HEK293 (cell line): Measurements from ENCODE around the gene SLC1A2.

Source experiments
- CTCF ChIA-PET: fragments of 350-600 bp; formaldehyde crosslinking; extraction: SDS; loops from one replicate; lab custom pipeline; 2021; ENCODE audit warnings: antibody characterized with exemption; lab: Yijun Ruan, JAX
- POLR2A ChIA-PET: fragments of 300-600 bp; formaldehyde crosslinking; extraction: SDS; loops from one replicate; lab custom pipeline; 2020; ENCODE audit warnings: antibody characterized with exemption, inconsistent platforms; lab: Yijun Ruan, JAX
- H3K27ac ChIP-seq: fragments of 200-500 bp; sonication (Bioruptor generic); 2 replicates; pipeline ENCODE4 v1.5.1; 2014; ENCODE audit warnings: low read depth, low read length, control low read depth, inconsistent platforms; ENCODE audit errors: extremely low read depth
- H3K36me3 ChIP-seq, 2 experiments: fragments of 200-500 bp in 1 of 2; sonication (Bioruptor generic) in 1 of 2; 1 replicate in 1 of 2; 2 replicates in 1 of 2; pipeline ENCODE4 v1.5.1; 2014 to 2017; ENCODE audit warnings: inconsistent platforms in 2 of 2, low read length in 2 of 2; ENCODE audit not compliant: control insufficient read depth in 2 of 2, insufficient read depth in 1 of 2
- H3K4me1 ChIP-seq: fragments of 200-500 bp; sonication (Bioruptor generic); 2 replicates; pipeline ENCODE4 v1.5.1; 2014; ENCODE audit warnings: mild to moderate bottlenecking, low read length, inconsistent platforms; ENCODE audit not compliant: control insufficient read depth, insufficient read depth
- H3K4me3 ChIP-seq: 2 replicates; pipeline ENCODE4 v1.5.1; 2011; ENCODE audit warnings: low read depth, mild to moderate bottlenecking, control low read depth, low read length, moderate library complexity
- H3K9me3 ChIP-seq: fragments of 200-500 bp; sonication (Bioruptor generic); 2 replicates; pipeline ENCODE4 v1.5.1; 2014; ENCODE audit warnings: low read depth, low read length, inconsistent platforms; ENCODE audit not compliant: control insufficient read depth, insufficient read depth
- RBAK ChIP-seq: fragments of 450-650 bp; formaldehyde crosslinking; IDR thresholded peaks from 2 replicates; pipeline ENCODE4 v1.5.1; 2016; ENCODE audit warnings: missing biosample characterization, missing genetic modification characterization
- TRIM28 ChIP-seq: IDR thresholded peaks from 2 replicates; pipeline ENCODE4 v1.6.1; 2011; ENCODE audit warnings: low read length, control low read depth, borderline replicate concordance
- YY1 ChIP-seq: fragments of 450-650 bp; formaldehyde crosslinking; IDR thresholded peaks from 2 replicates; pipeline ENCODE4 v1.5.1; 2018; ENCODE audit warnings: missing biosample characterization, missing genetic modification characterization
- ZBTB1 ChIP-seq: fragments of 450-650 bp; formaldehyde crosslinking; IDR thresholded peaks from 2 replicates; pipeline ENCODE4 v1.5.1; 2016; ENCODE audit warnings: missing biosample characterization, missing genetic modification characterization
- ZFHX2 ChIP-seq: fragments of 450-650 bp; formaldehyde crosslinking; conservative IDR thresholded peaks from 2 replicates; pipeline ENCODE4 v1.5.1; 2016; ENCODE audit warnings: missing biosample characterization, missing genetic modification characterization
- ZNF16 ChIP-seq: fragments of 450-650 bp; formaldehyde crosslinking; IDR thresholded peaks from 2 replicates; pipeline ENCODE4 v1.5.1; 2016; ENCODE audit warnings: low read depth, missing biosample characterization, missing genetic modification characterization
- ZNF211 ChIP-seq: fragments of 450-650 bp; formaldehyde crosslinking; IDR thresholded peaks from 2 replicates; pipeline ENCODE4 v1.5.1; 2016; ENCODE audit warnings: low read depth, missing biosample characterization, missing genetic modification characterization
- ZNF311 ChIP-seq: fragments of 450-650 bp; formaldehyde crosslinking; IDR thresholded peaks from 2 replicates; pipeline ENCODE4 v1.5.1; 2017; ENCODE audit warnings: missing biosample characterization, missing genetic modification characterization, borderline replicate concordance
- ZNF560 ChIP-seq: fragments of 450-650 bp; formaldehyde crosslinking; IDR thresholded peaks from 2 replicates; pipeline ENCODE4 v1.5.1; 2017; ENCODE audit warnings: missing biosample characterization, missing genetic modification characterization, borderline replicate concordance
- ZNF610 ChIP-seq: fragments of 450-650 bp; formaldehyde crosslinking; IDR thresholded peaks from 2 replicates; pipeline ENCODE4 v1.5.1; 2016; ENCODE audit warnings: missing biosample characterization, missing genetic modification characterization, borderline replicate concordance
- ZNF792 ChIP-seq: fragments of 450-650 bp; formaldehyde crosslinking; IDR thresholded peaks from 2 replicates; pipeline ENCODE4 v1.5.1; 2016; ENCODE audit warnings: missing biosample characterization, missing genetic modification characterization
- TF ChIP-seq, protein P1 (sequence below): fragments of 450-650 bp; formaldehyde crosslinking; IDR thresholded peaks from 2 replicates; pipeline ENCODE4 v1.5.1; 2016; ENCODE audit warnings: missing biosample characterization, missing genetic modification characterization
- TF ChIP-seq, protein P2 (sequence below): fragments of 450-650 bp; formaldehyde crosslinking; IDR thresholded peaks from 2 replicates; pipeline ENCODE4 v1.5.1; 2016; ENCODE audit warnings: missing biosample characterization, missing genetic modification characterization, borderline replicate concordance
- TF ChIP-seq, protein P3 (sequence below): fragments of 450-650 bp; formaldehyde crosslinking; IDR thresholded peaks from 2 replicates; pipeline ENCODE4 v1.5.1; 2017; ENCODE audit warnings: missing biosample characterization, missing genetic modification characterization
- TF ChIP-seq, protein P4 (sequence below): fragments of 450-650 bp; formaldehyde crosslinking; IDR thresholded peaks from 2 replicates; pipeline ENCODE4 v1.5.1; 2017; ENCODE audit warnings: missing biosample characterization, missing genetic modification characterization

SLC1A2 gene

DNA sequence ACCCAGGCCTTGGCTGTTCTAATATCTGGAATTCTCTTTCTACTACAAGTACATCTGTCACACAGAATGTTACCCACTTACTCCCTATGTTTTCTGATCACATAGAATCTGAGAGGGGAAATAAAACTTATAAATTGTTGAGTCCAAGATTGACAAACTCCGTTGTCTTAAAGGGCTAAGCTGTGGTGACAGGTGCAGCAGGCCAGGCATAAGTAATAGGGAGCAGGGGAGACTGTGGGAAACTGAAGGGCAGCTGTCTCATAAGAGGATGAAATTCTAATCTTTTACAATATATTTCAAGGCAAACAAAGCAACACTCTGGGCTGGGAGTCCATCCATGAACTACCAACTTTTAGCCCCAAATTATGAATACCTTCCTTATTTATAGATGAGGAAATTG is 133.9 kb downstream of the SLC1A2 start:
- TF ChIP-seq ZNF16 (tag by site-specific recombination) (no peak), ZNF610 (tag by site-specific recombination) (no peak), ZNF792 (tag by site-specific recombination) (no peak), RBAK (tag by site-specific recombination) (no peak), TRIM28 (no peak), ZNF560 (tag by site-specific recombination) (no peak), ZFHX2 (tag by site-specific recombination) (no peak), YY1 (no peak)
- TF ChIP-seq, protein P1, sequence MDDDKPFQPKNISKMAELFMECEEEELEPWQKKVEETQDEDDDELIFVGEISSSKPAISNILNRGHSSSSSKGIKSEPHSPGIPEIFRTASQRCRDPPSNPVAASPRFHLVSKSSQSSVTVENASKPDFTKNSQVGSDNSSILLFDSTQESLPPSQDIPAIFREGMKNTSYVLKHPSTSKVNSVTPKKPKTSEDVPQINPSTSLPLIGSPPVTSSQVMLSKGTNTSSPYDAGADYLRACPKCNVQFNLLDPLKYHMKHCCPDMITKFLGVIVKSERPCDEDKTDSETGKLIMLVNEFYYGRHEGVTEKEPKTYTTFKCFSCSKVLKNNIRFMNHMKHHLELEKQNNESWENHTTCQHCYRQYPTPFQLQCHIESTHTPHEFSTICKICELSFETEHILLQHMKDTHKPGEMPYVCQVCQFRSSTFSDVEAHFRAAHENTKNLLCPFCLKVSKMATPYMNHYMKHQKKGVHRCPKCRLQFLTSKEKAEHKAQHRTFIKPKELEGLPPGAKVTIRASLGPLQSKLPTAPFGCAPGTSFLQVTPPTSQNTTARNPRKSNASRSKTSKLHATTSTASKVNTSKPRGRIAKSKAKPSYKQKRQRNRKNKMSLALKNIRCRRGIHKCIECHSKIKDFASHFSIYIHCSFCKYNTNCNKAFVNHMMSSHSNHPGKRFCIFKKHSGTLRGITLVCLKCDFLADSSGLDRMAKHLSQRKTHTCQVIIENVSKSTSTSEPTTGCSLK (tag by site-specific recombination), result no peak
- TF ChIP-seq, protein P2, sequence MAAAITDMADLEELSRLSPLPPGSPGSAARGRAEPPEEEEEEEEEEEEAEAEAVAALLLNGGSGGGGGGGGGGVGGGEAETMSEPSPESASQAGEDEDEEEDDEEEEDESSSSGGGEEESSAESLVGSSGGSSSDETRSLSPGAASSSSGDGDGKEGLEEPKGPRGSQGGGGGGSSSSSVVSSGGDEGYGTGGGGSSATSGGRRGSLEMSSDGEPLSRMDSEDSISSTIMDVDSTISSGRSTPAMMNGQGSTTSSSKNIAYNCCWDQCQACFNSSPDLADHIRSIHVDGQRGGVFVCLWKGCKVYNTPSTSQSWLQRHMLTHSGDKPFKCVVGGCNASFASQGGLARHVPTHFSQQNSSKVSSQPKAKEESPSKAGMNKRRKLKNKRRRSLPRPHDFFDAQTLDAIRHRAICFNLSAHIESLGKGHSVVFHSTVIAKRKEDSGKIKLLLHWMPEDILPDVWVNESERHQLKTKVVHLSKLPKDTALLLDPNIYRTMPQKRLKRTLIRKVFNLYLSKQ (tag by site-specific recombination), result no peak
- TF ChIP-seq, protein P3, sequence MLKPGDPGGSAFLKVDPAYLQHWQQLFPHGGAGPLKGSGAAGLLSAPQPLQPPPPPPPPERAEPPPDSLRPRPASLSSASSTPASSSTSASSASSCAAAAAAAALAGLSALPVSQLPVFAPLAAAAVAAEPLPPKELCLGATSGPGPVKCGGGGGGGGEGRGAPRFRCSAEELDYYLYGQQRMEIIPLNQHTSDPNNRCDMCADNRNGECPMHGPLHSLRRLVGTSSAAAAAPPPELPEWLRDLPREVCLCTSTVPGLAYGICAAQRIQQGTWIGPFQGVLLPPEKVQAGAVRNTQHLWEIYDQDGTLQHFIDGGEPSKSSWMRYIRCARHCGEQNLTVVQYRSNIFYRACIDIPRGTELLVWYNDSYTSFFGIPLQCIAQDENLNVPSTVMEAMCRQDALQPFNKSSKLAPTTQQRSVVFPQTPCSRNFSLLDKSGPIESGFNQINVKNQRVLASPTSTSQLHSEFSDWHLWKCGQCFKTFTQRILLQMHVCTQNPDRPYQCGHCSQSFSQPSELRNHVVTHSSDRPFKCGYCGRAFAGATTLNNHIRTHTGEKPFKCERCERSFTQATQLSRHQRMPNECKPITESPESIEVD (tag by site-specific recombination), result no peak
- CTCF ChIA-PET, result no interaction called here
- no peak overlapping the region for H3K27ac ChIP-seq
- POLR2A ChIA-PET, result no interaction called here
- no peaks in the 10 kb centered on the region for H3K9me3 ChIP-seq
- H3K4me1 ChIP-seq, result no peaks in the 10 kb centered on the region
- H3K4me3 ChIP-seq, result no peak overlapping the region
- H3K36me3 ChIP-seq, result no peaks in the 10 kb centered on the region

DNA sequence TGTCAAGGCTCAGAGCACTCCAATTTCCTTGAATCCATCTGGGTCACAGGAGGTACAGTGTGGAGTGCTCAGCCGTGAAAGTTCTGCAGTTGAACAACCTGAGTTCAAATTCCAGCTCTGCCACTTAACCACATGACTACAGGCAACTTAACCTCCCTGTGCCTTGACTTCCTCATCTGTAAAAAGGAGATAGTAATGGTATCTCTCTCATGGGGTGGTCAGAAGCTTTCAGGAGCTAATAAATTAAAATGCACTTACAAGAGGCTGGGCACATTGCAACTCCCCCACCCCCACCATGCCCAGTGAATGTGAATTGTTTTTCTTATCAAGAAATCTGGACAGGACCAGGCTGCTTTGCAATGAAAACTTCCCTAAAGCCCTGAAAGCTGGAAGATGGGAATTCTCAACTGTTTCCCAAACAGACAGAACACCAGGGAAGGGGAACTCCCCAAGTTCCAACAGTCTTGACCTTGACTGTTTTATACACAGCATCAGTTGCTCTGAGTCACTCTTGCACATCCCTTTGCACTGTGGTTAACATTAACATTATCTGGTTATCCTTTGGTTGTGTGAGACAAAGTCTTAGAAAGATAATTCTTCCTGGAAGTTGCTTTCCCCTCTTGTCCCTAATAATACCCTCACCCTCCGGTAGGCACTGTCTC is 137.0 kb downstream of the SLC1A2 start:
- Histone ChIP-seq H3K36me3 (no peaks in the 10 kb centered on the region), H3K4me1 (no peaks in the 10 kb centered on the region), H3K9me3 (no peaks in the 10 kb centered on the region), H3K4me3 (no peak overlapping the region), H3K27ac (no peak overlapping the region)
- TF ChIP-seq ZNF311 (tag by site-specific recombination), result no peak
- no peak for TF ChIP-seq ZBTB1 (tag by site-specific recombination)
- no peak for TF ChIP-seq ZNF211 (tag by site-specific recombination)
- TF ChIP-seq, protein P4, sequence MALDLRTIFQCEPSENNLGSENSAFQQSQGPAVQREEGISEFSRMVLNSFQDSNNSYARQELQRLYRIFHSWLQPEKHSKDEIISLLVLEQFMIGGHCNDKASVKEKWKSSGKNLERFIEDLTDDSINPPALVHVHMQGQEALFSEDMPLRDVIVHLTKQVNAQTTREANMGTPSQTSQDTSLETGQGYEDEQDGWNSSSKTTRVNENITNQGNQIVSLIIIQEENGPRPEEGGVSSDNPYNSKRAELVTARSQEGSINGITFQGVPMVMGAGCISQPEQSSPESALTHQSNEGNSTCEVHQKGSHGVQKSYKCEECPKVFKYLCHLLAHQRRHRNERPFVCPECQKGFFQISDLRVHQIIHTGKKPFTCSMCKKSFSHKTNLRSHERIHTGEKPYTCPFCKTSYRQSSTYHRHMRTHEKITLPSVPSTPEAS, result no peak
- TF ChIP-seq ZNF16 (tag by site-specific recombination), result no peak
- POLR2A ChIA-PET, result no interaction called here
- CTCF ChIA-PET, result interaction anchor here (0.6 to 0.8 kb wide), 3 partner anchors 71 to 696 kb away, joined by 3 read pairs; no protein-coding TSS in a partner anchor
